ENCODE results near the gene EXOC4.

Gene EXOC4

GRCh38 chr7:133670250-133670649 is 417.4 kb downstream of the EXOC4 start:
- in situ Hi-C loops (cut with MboI; ENCODE audit: low pct_unique_long_range_greater_than_20kb, low sequenced_read_pairs): no loop called here
- DNase-seq: no peak

GRCh38 chr7:133672866-133673265 is 420.0 kb downstream of the EXOC4 start:
- in situ Hi-C loops (cut with MboI; ENCODE audit: low pct_unique_long_range_greater_than_20kb, low sequenced_read_pairs): no loop called here
- no peak for DNase-seq

- no peak for DNase-seq
- in situ Hi-C loops (cut with MboI; ENCODE audit: low pct_unique_long_range_greater_than_20kb, low sequenced_read_pairs): no loop called here
These were observed 421.3 kb downstream of the EXOC4 start for GRCh38 chr7:133674079-133674763.

GRCh38 chr7:133675510-133676218 is 422.8 kb downstream of the EXOC4 start:
- DNase-seq: no peak
- in situ Hi-C loops (cut with MboI; ENCODE audit: low pct_unique_long_range_greater_than_20kb, low sequenced_read_pairs): no loop called here

GRCh38 chr7:133676805-133677370 is 424.0 kb downstream of the EXOC4 start:
- no peak for DNase-seq
- in situ Hi-C loops (cut with MboI; ENCODE audit: low pct_unique_long_range_greater_than_20kb, low sequenced_read_pairs): no loop called here

- in situ Hi-C loops (cut with MboI; ENCODE audit: low pct_unique_long_range_greater_than_20kb, low sequenced_read_pairs): no loop called here
- no peak for DNase-seq
These were observed 425.4 kb downstream of the EXOC4 start for GRCh38 chr7:133678137-133678814.

- no peak for DNase-seq
- in situ Hi-C loops (cut with MboI; ENCODE audit: low pct_unique_long_range_greater_than_20kb, low sequenced_read_pairs): no loop called here
These were observed 427.1 kb downstream of the EXOC4 start for GRCh38 chr7:133679977-133680376.

GRCh38 chr7:133681529-133681928 is 428.7 kb downstream of the EXOC4 start:
- in situ Hi-C loops (cut with MboI; ENCODE audit: low pct_unique_long_range_greater_than_20kb, low sequenced_read_pairs): no loop called here
- no peak for DNase-seq

- in situ Hi-C loops (cut with MboI; ENCODE audit: low pct_unique_long_range_greater_than_20kb, low sequenced_read_pairs): no loop called here
- no peak for DNase-seq
These were observed 429.7 kb downstream of the EXOC4 start for GRCh38 chr7:133682364-133683181.

GRCh38 chr7:133683182-133683454 is 430.2 kb downstream of the EXOC4 start:
- in situ Hi-C loops (cut with MboI; ENCODE audit: low pct_unique_long_range_greater_than_20kb, low sequenced_read_pairs): no loop called here

GRCh38 chr7:133688483-133689239 is 435.8 kb downstream of the EXOC4 start:
- in situ Hi-C loops (cut with MboI; ENCODE audit: low pct_unique_long_range_greater_than_20kb, low sequenced_read_pairs): no loop called here
- DNase-seq: peak; percentile 61

More at GRCh38 chr7:133683182-133683454, 430.2 kb downstream of the EXOC4 start:
- no peak for DNase-seq

- no peak for DNase-seq
- in situ Hi-C loops (cut with MboI; ENCODE audit: low pct_unique_long_range_greater_than_20kb, low sequenced_read_pairs): no loop called here
These were observed 437.9 kb downstream of the EXOC4 start for GRCh38 chr7:133690740-133691139.

- DNase-seq: no peak
- in situ Hi-C loops (cut with MboI; ENCODE audit: low pct_unique_long_range_greater_than_20kb, low sequenced_read_pairs): no loop called here
These were observed 439.1 kb downstream of the EXOC4 start for GRCh38 chr7:133691727-133692610.

- DNase-seq: no peak
- in situ Hi-C loops (cut with MboI; ENCODE audit: low pct_unique_long_range_greater_than_20kb, low sequenced_read_pairs): no loop called here
These were observed 440.4 kb downstream of the EXOC4 start for GRCh38 chr7:133693281-133693680.

GRCh38 chr7:133696056-133696455 is 443.2 kb downstream of the EXOC4 start:
- DNase-seq: no peak
- in situ Hi-C loops (cut with MboI; ENCODE audit: low pct_unique_long_range_greater_than_20kb, low sequenced_read_pairs): no loop called here

- DNase-seq: no peak
- in situ Hi-C loops (cut with MboI; ENCODE audit: low pct_unique_long_range_greater_than_20kb, low sequenced_read_pairs): no loop called here
These were observed 444.7 kb downstream of the EXOC4 start for GRCh38 chr7:133697585-133697984.

- in situ Hi-C loops (cut with MboI; ENCODE audit: low pct_unique_long_range_greater_than_20kb, low sequenced_read_pairs): no loop called here
- DNase-seq: no peak
These were observed 445.2 kb downstream of the EXOC4 start for GRCh38 chr7:133698127-133698526.

GRCh38 chr7:133699386-133699785 is 446.5 kb downstream of the EXOC4 start:
- DNase-seq: no peak
- in situ Hi-C loops (cut with MboI; ENCODE audit: low pct_unique_long_range_greater_than_20kb, low sequenced_read_pairs): no loop called here

Measured in KBM-7 (cell line).